NCI-H187 (cell line): ENCODE data around the gene DNAH7.

Source experiments
- DNase-seq, 2 experiments: peaks; one replicate each; lab custom pipeline; 2025; lab: John Stamatoyannopoulos, UW

DNAH7 gene

DNA sequence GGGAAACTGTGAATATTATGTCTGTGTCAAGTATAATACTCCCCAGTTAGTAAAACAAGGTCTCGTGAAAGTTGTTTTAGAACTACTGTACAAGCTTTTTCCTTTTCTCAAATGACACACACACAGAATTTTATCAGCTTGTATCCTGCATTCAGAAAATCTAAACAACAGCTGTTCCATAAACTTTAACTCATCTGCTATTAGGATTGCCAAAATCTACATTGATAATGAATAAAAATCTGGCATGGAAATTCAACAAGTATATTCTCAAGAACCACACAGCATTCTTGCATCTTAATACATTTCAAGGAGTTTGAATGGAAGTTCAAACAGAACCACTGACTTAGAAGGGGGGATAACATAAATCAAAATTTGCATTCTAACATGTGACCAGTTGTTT lies 260.4 kb downstream of the DNAH7 start:
- DNase-seq = no peak

DNA sequence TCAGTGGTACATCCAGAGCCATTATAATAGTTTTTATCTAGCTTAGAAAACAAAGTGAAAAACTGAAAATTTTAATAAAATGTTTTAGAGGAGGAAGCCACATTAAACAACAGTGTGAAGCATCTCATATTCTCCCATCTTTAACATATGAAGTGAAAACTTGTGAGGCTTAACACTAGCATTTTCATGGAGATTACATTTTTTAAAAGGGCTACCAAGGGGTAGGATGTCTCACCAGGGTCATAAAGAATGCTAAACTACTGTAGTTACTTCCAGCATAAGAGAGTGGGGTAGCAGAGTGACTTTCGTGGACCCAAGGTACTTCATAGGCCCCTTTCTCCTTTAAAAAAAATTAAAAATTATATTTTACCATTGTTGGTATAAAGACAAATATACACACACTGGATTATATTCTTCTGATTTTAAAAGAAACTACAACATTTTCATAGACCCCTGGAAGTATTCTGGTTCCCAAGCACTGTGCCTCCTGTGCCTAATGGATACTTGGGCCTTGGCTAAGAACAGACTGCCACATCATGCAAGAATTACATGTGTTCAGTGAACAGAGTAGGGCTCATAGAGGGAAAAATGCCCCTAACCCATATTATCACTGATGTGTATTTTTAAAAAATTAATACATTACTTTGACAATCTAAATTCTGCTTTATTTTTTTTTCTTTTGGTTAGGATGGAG lies 263.2 kb downstream of the DNAH7 start:
- no peak for DNase-seq

DNA sequence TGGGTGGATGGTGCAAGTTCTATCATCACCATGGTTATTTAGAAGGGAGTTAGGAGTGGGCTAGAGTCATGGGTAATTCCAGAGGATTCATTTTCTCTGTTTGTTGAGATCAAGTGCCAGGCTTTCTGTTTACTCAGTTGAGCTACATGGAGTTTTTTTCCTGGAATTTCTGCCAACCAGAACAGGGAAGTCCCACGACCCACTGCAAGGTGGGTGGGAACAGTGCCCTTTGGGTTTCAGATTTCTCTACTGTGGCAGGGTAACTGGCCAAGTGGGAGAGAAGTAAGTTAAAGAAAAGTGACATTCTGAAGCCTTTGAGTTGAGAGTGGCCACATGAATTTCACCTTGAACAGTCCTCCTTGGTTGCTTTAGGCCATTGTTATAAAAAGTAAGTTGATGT lies 272.8 kb downstream of the DNAH7 start:
- DNase-seq = no peak

DNA sequence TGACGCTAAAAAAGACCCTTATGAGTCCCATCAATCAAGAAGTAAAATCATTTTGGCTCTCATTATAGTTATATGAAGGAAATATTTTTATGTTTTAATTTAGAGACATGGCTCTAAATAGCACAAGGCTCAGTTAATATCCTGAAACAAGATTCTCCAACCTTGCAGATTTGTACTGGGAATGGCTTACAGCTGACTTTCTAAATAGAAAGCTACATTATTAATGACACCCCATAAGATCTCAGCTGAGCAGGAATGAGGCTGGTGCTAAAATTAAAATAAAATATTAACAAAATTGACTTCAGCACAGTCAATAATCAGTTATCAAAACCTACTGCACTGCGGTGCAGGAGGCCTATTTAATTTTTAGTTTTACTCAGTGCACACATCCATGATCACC lies 274.8 kb downstream of the DNAH7 start:
- no peak for DNase-seq

DNA sequence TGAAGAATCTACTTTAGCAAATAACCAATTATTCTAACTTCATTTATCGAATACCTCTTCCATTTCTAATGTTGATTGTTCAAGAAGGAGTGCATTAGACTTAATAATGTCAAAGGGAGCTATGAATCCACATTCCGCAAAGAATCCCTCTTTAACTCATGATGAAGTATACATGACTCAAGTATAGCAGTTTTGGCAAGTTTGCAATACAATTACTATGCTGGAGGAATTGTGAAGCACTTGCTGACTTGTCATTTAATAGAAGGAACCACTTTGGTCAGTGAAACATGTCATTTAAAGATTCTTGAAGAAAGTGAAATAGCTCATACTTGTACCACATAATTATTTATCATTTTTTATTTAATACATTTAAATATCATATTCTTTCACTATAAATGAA lies 286.5 kb downstream of the DNAH7 start:
- no peak for DNase-seq

DNA sequence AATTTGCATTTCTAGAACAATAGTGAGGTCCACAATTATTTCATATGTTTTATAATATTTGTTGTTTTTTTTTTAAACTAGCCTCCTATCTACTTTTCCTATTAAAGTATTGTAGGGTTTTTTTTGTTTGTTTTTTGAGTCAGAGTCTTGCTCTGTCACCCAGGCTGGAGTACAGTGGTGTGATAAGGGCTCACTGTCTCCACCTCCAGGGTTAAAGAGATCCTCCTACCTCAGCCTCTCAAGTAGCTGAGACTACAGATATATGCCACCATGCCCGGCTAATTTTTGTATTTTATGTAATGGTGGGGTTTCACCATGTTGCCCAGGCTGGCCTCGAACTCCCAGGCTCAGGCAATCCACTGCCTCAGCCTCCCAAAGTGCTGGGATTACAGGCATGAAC lies 289.1 kb downstream of the DNAH7 start:
- no peak for DNase-seq

DNA sequence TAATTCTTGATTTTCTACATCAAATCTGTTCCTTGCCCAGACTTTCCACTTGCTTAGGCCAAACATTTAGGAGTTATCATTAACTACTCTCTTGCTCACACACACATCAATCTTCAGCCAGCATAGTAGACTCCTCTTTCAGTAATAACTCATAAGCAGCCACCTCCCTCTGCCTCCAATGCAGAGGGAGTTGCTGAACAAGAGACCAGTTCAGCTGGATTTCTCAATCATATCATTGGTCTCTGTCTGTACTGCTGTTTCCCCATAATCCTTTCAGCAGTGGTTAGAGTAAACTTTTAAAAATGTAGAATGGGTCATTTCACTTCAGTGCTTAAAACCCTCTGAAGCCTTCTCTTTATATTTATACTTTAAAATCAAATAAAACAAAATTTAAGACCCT lies 298.7 kb downstream of the DNAH7 start:
- DNase-seq = no peak

DNA sequence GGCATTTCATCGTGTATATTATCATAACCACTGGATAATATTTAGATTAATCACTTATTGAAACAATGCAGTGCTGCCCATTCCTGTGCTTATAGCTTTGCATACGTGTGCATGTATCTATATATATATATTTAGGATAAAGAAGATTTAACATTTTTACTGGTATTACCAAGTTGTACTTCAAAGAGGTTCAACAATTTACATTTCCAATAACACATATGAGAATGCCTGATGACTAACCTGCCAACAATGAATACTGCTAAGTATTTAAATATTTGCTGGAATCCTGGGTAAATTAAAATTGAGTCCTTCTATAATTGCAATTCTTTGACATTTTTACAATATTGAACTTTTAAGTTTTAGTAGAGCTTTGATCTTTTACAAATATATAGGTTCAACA lies 300.2 kb downstream of the DNAH7 start:
- no peak for DNase-seq

DNA sequence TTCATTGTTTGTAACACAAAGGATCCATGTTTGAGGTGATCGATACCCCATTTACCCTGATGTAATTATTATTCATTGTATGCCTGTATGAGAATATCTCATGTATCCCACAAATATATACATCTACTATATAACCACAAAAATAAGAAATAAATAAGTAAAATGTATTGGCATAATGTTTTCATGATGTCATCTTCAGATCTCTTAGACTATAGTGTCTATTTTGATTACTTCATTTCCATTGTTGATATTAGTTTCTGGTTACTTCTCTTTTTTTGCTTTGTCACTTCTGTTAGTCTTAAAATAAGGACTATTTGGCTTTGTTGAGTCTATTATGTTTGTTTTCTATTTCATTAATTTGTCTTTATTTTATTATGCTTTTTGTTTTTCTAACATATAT lies 301.9 kb downstream of the DNAH7 start:
- DNase-seq = no peak

DNA sequence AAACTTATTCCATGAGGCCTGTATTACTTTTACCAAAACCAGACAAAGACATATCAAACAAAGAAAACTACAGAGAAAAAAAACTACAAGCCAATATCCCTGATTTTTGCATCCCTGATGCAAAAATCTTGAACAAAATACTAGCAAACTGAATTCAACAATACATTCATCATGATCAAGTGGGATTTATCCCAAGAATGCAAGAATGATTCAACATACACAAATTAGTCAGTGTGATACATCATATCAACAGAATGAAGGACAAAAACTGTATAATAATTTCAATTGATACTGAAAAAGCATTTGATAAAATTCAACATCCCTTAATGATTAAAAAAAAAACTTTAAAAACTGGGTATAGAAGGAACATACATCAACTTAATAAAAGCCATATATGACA lies 304.8 kb downstream of the DNAH7 start:
- no peak for DNase-seq

DNA sequence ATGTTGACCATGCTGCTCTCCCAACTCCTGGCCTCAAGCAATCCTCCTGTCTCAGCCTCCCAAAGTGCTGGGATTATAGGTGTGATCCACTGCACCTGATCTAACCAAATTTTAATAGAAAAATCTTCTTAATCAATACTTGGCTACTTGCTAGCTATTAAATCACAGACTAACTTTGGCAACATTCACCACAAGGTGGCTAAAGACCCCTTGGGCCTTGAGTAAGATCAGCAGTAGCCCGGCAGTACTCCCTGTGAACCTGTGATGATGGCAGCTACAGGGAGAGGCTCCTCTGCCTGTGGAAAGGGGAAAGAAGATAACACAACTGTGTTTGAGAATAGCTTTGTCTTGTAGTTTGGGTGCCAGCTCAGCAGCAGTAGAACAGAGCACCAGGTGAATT lies 308.8 kb downstream of the DNAH7 start:
- DNase-seq = no peak

DNA sequence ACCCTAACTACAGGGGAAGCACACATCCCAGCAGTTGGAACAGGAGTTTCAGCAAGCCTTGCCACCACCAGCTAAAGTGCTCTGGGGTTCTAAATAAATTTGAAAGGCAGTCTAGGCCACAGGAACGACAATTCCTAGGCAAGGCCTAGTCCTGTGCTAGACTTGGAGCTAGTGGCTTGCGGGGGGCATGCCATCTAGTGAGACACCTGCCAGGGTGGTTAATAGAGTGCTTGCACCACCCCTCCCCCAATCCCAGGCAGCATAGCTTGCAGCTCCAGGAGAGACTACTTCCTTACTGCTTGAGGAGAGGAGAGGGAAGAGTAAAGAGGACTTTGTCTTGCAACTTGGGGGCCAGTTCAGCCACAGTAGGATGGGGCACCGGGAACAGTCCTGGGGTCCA lies 309.8 kb downstream of the DNAH7 start:
- no peak for DNase-seq

DNA sequence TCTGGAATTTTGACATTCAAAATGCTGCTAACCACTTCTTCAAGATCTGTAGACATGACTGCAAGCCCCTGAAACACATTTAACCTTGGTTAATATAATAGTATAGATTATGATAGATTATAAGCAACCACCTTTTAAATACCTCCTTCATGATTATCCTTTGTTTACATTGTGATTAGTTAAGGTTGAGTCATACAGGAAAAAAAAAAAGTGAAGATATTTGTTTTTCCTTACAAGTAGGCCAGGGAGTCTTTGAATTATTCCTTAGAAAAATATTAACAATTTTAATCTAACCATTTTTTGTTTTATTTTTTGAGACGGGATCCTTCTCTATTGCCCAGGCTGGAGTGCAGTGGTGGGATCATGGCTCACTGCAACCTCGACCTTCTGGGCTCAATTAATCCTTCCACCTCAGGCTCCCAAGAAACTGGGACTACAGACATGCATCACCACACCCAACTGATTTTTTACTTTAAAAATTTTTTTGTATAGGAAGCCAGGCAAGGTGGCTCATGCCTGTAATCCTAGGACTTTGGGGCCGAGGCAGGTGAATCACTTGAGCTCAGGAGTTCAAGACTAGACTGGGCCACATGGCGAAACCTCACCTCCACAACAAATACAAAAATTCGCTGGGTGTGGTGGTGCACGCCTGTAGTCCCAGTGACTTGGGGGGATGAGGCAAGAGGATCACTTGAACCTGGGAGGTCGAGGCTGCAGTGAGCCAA lies 312.3 kb downstream of the DNAH7 start:
- DNase-seq = no peak

DNA sequence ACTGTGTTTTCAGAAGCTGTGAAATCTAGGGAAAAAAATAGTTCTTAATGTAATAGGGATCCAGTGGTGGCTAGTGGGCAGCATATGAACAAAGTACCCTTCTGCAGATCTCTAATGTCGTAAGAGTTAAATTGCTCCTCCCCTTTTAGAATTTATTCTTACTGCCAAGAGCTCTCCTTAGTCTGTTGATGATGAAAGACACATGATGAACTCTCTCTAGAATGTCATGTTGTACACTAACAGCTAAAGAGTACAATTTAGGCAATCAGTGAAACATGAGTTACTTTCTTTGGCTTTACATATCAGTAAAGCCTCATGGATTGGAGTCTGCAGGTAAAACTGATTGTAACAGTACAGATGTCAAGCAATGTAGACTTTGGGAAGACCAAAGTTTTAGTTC lies 327.4 kb downstream of the DNAH7 start:
- no peak for DNase-seq

DNA sequence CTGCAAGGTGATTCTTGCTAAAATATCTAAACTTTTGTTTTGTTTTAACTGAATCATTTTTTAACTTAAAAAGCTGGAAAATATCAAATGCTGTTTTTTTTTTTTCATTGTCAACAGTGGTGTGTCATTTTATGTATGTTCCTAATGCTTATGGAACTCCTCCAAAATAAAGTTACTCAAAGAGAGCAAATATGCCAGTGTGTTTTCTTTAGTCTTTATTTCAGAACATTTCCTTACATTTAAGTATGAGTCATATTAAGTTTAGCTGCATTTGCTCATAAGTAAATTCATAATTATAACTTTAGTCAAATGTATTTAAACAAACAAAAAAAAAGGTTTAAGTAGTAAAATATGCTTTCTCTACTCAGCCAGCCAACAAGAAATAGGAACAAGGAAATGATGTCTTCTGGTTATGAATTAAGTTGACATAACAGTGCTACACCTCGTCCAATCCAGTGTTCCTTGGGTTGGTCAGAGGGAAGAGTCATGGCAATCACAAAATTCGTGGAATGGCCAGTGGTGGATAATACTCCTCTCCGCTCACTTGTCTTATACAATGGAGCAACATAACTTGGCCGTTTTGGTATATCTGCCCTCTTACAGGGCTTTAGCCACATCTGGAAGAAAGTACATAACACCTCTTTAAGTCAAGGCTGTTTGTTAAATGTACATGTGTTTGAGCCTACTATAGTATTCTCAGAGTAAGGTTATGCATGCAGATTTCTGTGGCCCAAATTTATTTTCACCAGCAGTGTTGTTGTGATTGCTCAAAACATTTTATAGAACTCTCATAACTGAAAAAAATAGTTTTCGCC lies 330.9 kb downstream of the DNAH7 start:
- no peak for DNase-seq

DNA sequence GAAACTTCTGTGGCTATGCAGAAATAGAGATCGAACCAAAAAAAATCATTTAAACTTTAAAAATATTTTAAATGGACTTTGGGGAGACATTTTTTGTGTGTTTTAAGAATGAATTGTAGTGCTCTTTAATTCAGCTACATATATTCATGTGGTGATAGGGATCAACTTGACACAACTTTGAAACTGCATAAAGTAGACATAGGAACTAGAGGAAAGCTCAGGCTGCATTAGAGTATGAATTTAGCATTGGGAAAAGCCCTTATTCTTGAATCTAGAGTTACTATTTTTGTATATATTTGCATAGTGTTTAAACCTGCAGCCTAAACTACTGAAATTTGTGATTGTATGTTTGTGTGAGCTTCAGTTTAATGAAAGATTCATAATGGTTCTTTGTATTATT lies 333.3 kb downstream of the DNAH7 start:
- DNase-seq = no peak

DNA sequence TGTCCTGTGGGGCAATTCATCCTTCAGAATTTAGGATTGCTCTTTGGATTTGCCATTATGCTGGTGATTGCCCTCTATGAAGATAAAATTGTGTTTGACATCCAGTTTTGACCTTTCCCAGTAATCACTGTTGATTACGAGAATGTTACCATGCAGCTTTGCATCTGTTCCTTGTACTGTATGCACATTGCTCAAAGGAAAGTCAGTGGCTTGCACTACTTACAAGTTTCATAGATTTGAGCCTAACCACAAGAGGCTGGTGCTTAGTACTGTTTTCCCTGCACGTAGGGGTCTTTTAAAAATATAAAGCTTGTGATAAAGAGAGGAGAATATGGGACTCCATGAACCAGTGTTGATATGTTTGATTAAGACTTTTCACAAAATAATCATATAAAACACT lies 333.7 kb downstream of the DNAH7 start:
- DNase-seq = no peak

DNA sequence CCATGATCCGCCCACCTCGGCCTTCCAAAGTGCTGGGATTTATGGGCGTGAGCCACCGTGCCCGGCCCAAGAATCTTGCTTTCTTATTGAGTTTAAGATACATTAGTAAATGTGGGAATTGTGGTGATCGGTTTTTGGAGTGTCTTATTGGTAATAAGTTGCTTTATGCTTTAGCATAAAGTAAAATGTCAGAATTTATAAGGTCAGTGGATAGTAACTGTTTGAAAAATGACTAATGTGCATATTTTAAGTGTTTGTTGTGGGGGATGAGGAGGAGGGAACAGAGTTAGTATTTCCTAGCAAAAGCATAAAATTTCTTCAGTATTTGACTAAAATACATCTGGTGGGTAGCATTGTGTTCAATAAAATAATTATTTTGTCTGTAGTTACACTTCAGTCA lies 334.2 kb downstream of the DNAH7 start:
- DNase-seq = no peak

DNA sequence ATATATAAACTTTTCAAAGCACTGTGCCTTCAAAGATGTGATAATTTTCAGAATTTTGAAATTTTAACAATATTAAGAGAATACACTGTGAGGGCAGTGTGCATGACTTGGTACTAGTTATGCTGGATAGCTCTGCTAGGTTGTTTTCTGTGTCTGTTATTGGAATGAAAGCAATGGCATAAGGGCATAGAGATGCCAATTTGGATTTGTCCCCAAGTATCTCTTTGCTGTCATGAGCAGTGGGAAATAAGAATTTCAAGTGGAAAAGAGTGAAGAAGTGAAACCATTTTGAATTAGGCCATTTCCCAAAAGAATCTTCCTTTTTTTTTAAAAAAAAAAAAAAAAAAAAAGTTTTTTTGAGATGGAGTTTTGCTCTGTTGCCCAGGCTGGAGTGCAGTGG lies 334.8 kb downstream of the DNAH7 start:
- no peak for DNase-seq

DNA sequence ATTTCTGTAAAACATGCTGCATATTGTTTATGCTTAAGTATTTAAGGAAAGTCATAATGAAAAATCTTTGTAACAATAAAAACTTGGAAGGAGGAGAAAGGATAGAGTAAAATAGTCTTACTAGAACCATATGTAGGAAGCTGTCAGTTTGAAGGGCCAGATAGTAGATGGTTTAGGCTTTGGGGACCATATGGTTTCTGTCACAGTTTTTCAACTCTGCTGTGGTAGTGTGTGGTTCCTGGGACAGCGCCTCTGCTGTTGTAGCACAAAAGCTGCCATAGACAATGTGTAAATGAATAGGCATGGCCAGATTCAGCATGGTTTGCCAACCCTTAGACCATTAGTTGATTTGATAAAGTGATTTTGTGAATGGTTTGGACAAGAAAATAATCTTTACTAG lies 336.1 kb downstream of the DNAH7 start:
- DNase-seq = no peak

DNA sequence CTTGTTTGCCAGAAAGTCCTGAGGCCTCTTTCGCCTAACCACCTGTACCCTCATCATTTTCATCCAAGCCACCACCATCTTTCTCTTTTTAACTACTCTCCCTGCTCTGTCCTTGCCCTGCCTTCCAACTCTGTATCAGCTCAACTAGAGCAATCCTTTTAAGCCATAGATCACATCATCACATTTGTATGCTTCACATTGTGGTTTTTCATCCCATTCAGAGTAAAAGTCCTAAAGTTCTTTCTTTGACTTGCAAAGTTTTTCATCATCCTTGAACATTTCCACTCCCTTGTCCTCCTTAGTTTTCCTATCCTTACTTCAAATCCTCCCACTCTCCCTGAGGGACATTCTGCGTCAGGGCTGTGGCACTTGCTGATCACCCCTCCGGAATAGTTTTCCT lies 337.7 kb downstream of the DNAH7 start:
- no peak for DNase-seq

DNA sequence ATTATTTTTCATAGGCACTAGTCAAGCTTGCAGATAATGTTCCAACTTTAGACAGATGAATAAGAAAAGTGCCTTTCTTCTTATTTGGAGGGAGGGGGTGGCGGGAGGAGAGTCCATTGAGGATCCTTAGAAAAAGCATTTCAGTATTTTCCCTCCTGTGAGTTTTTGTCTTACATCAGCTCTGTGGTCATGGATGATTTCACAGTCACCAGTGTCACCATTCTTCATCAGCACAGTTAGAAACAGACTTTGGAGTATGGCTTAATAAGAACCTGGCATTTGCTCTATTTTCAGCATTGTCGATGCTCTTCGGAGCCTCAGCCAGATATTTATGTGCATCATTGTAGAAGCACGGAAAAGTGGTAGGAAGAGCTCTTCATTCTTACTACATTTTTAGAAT lies 341.5 kb downstream of the DNAH7 start:
- DNase-seq = no peak

DNA sequence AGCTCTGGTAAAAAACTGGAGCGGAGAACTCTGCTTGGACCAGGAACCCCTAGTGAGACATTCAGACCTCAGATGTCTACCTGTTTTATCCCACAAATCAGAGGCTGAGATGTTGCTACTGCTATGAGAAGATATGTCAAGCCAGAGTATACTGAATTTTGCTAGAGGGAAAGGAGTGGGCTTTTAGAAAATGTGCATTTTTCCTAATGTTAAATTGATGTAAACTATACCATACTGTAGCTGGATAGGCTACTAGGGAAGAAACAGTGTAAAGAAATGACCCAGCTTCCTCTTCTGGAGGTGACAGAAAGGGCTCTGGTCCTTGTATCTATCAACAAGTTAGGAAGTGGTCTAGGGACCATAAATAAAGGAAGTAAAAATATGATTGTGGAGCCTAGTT lies 346.6 kb downstream of the DNAH7 start:
- DNase-seq = no peak
